ENCODE measurements around the gene SLC25A48.

Gene SLC25A48

DNA sequence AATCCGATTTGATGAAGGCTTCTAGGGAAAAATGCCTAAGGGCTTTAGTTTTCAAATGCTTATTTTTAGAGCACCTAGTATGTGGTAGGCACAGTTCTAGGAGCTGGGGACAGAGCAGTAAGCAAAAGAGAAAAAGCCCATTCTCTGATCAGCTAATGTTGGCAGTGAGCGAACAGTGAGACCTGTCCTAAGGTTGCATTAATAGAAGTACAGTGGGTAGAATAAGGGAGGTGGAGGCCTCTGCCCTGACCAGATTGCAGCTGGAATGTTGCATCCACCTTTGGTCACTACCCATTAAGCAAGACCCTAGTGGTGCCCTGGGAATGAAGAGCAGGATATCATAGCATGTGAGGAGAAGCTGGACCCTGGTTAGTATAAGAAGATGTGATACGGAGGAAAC, 41.1 kb downstream of the SLC25A48 start:
- TF ChIP-seq EZH2phosphoT487 (IDR thresholded peaks at IDR 0.05; ENCODE audit: borderline replicate concordance, low read length): no peak
- TF ChIP-seq, protein P1, sequence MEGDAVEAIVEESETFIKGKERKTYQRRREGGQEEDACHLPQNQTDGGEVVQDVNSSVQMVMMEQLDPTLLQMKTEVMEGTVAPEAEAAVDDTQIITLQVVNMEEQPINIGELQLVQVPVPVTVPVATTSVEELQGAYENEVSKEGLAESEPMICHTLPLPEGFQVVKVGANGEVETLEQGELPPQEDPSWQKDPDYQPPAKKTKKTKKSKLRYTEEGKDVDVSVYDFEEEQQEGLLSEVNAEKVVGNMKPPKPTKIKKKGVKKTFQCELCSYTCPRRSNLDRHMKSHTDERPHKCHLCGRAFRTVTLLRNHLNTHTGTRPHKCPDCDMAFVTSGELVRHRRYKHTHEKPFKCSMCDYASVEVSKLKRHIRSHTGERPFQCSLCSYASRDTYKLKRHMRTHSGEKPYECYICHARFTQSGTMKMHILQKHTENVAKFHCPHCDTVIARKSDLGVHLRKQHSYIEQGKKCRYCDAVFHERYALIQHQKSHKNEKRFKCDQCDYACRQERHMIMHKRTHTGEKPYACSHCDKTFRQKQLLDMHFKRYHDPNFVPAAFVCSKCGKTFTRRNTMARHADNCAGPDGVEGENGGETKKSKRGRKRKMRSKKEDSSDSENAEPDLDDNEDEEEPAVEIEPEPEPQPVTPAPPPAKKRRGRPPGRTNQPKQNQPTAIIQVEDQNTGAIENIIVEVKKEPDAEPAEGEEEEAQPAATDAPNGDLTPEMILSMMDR (IDR thresholded peaks at IDR 0.05; ENCODE audit: low read depth, low read length, poor library complexity, severe bottlenecking): no peak
- Histone ChIP-seq H3K79me2 (ENCODE audit: control insufficient read depth, low read length) (no peaks in the 10 kb centered on the region), H3K9me2 (replicated peaks; ENCODE audit: control insufficient read depth, low read length) (no peaks in the 10 kb centered on the region), H3K36me3 (ENCODE audit: control insufficient read depth, low read length) (no peaks in the 10 kb centered on the region), H3K27ac (ENCODE audit: low read depth, low read length) (no peak overlapping the region), H3K4me2 (ENCODE audit: low read length) (no peak overlapping the region), H3F3A (ENCODE audit: control insufficient read depth, insufficient read depth) (no peaks in the 10 kb centered on the region), H3K27me3 (ENCODE audit: control insufficient read depth, low read length) (0 out of 2 replicates have a peak, but pooled peaks cover 2% of the 10 kb centered on the region), H3K4me1 (ENCODE audit: control insufficient read depth, low read length) (no peaks in the 10 kb centered on the region), H3K9me3 (ENCODE audit: control insufficient read depth, insufficient read depth, low read length) (no peaks in the 10 kb centered on the region), H3K4me3 (ENCODE audit: low read length) (no peak overlapping the region), H4K20me1 (ENCODE audit: control insufficient read depth, insufficient read depth, low read depth, low read length) (no peaks in the 10 kb centered on the region)

DNA sequence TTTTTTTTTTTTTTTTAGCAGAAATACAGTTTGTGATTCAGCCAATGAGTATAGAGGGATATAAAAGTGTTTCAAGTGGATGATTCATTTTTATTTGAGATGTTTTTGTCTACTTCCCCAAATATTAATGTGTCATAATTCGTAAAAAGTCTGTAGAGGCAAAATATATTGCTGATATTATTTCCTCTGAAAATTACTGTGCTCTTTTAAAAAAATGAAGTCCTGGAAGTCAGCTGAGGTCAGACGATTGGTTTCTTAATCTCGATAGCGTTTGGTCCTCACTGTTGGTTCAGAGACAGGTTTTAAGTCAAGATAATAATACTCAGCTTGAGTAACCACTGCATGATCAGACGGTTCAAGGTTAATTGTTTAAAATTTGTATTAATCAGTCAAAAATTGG, 41.7 kb downstream of the SLC25A48 start:
- Histone ChIP-seq H3K9me3 (ENCODE audit: control insufficient read depth, insufficient read depth, low read length) (no peaks in the 10 kb centered on the region), H3K4me2 (ENCODE audit: low read length) (no peak overlapping the region), H3K4me3 (ENCODE audit: low read length) (no peak overlapping the region), H3K36me3 (ENCODE audit: control insufficient read depth, low read length) (no peaks in the 10 kb centered on the region), H3K9me2 (replicated peaks; ENCODE audit: control insufficient read depth, low read length) (no peaks in the 10 kb centered on the region), H3K4me1 (ENCODE audit: control insufficient read depth, low read length) (no peaks in the 10 kb centered on the region), H3F3A (ENCODE audit: control insufficient read depth, insufficient read depth) (no peaks in the 10 kb centered on the region), H4K20me1 (ENCODE audit: control insufficient read depth, insufficient read depth, low read depth, low read length) (no peaks in the 10 kb centered on the region), H3K27me3 (ENCODE audit: control insufficient read depth, low read length) (0 out of 2 replicates have a peak, but pooled peaks cover 2% of the 10 kb centered on the region), H3K27ac (ENCODE audit: low read depth, low read length) (no peak overlapping the region), H3K79me2 (ENCODE audit: control insufficient read depth, low read length) (no peaks in the 10 kb centered on the region)
- TF ChIP-seq, protein P1 (IDR thresholded peaks at IDR 0.05; ENCODE audit: low read depth, low read length, poor library complexity, severe bottlenecking): no peak
- no peak for TF ChIP-seq EZH2phosphoT487 (IDR thresholded peaks at IDR 0.05; ENCODE audit: borderline replicate concordance, low read length)

DNA sequence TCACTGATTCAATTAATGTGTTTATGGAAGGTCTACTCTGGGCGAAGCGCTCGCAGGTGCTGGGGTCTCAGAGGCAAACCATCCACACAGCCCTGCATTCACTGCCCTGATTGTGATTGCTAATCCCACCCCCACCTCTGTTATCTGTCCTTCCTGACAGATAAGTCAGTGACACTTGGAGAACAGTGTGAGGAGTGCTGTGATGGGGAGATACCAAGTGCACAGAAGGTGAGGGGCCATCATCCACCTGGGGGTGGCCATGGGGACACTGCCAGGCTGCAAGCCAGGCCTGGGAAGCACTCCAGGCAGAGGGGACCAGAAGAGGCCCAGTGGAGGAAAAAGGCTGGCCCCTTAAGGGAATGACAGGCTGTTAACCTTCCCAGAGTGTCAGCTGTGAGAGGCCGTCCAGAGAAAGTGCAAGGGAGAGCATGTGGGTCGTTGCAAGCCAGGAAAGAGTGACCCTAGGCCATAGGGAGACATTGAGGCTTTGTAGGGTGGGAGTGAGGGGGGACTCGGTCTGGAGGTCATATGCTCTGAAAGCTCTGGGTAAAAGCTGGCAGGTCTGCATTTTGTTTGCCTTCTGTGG, 43.2 kb downstream of the SLC25A48 start:
- Histone ChIP-seq H4K20me1 (ENCODE audit: control insufficient read depth, insufficient read depth, low read depth, low read length) (no peaks in the 10 kb centered on the region), H3K4me1 (ENCODE audit: control insufficient read depth, low read length) (no peaks in the 10 kb centered on the region), H3F3A (ENCODE audit: control insufficient read depth, insufficient read depth) (no peaks in the 10 kb centered on the region), H3K4me2 (ENCODE audit: low read length) (no peak overlapping the region), H3K27me3 (ENCODE audit: control insufficient read depth, low read length) (0 out of 2 replicates have a peak, but pooled peaks cover 5% of the 10 kb centered on the region), H3K36me3 (ENCODE audit: control insufficient read depth, low read length) (no peaks in the 10 kb centered on the region), H3K9me3 (ENCODE audit: control insufficient read depth, insufficient read depth, low read length) (no peaks in the 10 kb centered on the region), H3K4me3 (ENCODE audit: low read length) (no peak overlapping the region), H3K79me2 (ENCODE audit: control insufficient read depth, low read length) (no peaks in the 10 kb centered on the region), H3K27ac (ENCODE audit: low read depth, low read length) (no peak overlapping the region), H3K9me2 (replicated peaks; ENCODE audit: control insufficient read depth, low read length) (no peaks in the 10 kb centered on the region)
- TF ChIP-seq, protein P1 (IDR thresholded peaks at IDR 0.05; ENCODE audit: low read depth, low read length, poor library complexity, severe bottlenecking): no peak
- no peak for TF ChIP-seq EZH2phosphoT487 (IDR thresholded peaks at IDR 0.05; ENCODE audit: borderline replicate concordance, low read length)

All from DOHH2 (cell line).